IPS-11a (cell line): ENCODE data around the gene FBN3.

Experiments used
- H3K4me3 ChIP-seq: one replicate; pipeline ENCODE4 v1.5.1; 2013; ENCODE audit warnings: low read depth, low read length, control low read depth

The FBN3 gene

DNA sequence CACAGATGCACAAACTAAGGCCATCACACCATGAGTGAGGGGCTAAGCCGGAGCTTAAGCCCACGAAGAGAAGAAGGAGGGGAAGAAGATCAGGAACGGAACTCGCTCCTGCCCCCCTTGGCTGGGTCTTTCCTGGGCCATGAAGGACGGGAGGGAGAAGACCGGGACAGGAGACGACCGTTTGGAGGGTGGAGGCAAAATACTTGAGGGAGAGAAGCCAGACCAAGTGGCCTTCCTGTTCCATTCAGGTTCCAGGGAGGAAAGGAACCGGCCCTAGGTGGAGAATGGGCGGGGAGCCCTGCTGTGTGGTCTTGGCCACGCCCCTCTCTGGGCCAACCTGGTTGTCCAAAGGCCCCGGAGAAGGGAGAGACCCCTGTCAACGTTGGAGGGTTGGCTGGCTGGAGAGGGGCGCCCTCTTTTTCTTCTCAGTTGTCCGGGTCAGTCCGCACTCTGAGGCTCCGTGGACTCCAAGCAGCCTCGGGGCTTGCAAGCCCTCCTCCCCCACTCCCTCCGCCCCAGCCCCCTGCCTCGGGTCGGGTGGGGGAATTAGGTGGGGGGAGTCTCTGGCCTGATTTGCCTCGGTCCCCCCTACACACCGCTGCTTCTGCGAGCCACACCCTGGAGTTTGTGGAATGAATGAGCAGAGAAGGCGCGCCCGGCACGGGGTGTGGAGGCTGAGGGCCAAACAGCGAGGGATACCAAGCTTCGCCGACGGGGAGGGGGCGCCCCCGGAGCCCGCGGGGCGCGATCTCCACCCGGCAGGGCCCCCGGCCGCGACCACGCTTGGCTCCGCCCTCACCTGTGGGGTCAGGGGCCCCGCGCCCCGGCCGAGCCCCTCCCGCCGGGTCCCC, 757 bp downstream of the FBN3 start:
- H3K4me3 ChIP-seq: peak overlapping the region; percentile 61

DNA sequence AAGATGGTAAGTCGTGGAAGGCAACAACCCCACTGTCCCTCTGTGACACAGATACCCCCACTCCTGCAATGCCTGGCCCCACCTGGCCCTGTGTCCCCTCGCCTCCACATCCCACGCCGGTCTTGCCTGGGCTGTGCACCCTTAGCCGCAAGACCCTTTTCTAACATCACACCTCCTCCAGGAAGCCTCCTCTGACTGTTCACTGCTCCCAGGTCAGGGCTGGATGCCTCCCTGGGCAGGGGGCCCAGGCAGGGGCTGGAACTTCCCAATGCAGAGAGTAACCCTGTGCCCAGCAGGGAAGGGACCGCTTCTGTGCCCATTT, 1.3 kb downstream of the FBN3 start:
- H3K4me3 ChIP-seq: peak overlapping the region; percentile 61

DNA sequence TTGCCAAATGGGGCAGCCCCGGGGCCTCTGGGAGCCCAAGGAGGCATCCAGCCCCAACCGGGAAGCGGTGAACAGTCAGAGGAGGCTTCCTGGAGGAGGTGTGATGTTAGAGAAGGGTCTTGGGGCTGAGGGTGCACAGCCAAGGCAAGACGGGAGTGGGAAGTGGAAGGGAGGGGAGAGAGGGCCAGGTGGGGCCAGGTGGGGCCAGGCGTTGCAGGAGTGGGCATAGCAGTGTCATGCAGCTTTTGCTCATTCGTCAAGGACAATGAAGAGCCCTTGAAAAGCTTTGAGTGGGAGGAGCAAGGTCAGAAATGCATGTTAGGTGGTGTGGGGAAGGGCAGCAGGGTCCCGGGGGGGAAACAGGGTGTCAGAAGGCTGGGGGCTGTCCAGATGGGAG, 1.8 kb downstream of the FBN3 start:
- H3K4me3 ChIP-seq: no peak overlapping the region

DNA sequence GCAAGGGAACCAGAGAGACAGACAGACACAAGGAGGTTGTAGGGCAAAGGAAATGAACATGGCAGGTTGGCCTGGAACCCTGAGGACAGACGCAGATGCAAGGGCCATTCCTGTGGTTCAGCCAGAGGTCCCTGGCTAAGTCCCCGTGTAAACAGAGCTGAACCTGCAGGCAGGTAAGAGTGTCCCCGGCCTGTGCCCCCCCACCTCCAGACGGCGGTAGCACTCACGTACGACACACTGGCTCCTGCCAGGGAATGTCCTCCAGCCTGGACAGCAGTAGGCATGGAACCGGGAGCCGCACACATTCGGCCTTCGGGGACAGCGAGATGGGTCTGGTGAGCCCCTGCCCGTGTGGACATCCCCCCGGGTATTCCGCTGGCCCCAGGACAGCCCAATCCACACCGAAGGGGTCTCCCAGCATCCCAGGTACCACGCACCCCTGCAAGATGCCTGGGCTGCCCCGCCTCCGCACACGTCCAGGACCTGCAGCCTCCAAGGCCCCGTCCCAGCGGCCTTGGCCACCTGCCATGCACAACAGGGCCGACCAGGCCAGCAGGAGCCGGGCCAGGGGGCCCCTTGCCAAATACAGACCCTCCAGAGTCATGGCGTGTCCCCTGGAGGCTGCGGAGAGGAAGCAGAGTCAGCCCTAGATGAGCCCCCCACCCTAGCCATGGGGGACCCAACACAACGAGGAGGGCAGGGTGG, 2.4 kb downstream of the FBN3 start:
- H3K4me3 ChIP-seq: no peak overlapping the region

DNA sequence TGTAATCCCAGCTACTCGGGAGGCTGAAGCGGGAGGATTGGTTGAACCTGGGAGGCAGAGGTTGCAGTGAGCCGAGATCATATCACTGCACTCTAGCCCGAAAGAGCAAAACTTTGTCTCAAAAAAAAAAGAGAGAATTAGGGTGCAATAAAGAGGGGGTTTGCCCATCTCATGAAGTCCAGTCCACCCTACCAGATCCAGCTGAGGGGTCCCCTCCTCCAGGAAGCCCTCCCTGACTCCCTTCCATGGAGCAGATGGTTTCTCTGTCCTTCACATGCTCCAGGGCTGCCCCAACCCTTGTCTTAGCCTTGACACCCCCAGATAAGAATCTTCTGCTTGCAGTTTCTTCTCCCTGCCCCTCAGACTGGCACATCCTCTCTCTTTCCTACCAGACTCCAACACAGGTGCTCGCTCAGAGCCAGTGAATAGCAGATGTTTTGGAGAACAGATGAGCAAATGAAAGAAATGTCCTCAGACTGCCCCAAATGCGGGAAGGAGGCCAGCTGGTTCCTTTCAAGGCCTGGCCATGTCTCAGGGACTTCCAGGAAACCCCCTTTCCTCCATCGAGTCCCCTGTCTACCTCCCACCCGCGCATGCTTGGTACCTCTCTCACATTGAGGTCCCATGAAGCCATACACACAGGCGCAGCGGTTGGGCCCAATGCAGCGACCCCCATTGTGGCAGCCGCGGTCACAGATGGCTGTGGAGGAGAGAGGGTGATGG, 5.0 kb downstream of the FBN3 start:
- no peak overlapping the region for H3K4me3 ChIP-seq

DNA sequence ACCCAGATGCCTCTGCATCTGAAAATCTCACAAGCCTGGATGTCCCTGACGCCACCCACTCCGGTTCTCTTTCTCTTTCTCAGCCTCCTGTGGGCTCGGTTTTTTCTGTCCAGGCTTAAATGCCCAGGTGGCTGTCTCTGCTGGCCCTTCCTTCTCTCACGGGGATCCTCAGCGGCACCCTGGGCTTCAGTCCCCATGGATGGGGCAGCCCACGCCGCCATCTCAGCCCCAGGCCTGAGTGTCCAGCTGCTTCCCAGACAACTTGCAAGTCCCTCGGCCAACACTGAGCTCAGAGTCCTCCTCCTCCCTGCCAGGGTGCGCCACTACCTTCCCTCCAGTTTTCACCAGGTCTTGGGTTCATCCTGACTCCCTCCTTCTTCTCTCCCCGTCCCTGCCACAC, 6.4 kb downstream of the FBN3 start:
- H3K4me3 ChIP-seq: no peak overlapping the region

DNA sequence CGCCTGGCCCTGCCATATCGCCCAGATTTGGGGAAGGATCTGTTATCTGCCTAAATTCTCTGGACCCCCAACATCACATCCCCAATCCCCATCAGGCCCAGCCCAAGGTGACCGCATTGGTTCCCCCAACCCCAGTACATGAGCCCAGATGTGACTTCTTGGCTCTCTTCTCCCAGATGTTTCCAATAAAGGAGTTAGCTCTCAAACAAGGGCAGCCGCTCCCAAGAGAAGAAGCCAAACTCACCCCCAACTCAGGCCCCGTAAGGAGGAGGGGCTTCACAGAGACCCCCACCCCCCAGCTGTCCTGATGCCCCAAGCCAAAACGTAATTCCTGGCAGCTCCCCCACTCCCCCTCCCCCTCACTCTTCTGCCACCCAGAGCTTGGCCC, 6.9 kb downstream of the FBN3 start:
- no peak overlapping the region for H3K4me3 ChIP-seq

DNA sequence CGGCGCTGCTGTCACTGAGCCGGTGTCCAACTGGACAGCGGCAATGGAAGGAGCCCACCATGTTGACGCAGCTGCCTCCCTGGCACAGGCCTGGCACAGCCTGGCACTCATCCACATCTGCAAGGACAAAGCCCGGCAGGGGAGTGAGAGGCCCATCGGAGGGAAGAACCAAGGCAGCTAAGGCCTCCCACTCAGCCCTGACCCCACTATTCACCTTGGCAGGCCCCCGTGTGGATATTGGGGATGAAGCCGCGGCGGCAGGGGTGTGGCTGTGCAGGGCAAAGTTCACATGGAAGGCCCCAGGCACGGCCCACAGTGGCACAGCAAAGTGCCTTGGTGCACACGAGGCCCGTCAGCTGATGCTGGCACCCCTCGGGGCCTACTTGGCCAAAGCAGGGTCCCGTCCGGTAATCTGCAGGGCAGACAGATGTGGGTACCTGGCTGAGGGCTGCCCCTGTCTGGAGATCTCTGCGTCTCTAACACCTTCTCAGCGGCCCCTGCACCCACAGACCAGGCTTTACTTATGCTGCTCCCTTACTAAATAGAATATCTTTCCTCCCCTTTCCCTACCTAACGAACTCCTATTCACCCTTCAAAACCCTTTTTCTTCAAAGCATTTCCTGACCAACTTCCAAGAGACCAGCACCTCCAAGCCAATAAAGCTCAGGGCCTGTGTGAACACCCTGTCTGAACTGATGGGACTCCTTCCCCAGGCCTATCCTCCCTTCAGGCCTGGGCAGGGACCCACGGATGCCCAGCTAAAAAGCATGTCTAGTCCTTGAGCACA, 7.5 kb downstream of the FBN3 start:
- H3K4me3 ChIP-seq: no peak overlapping the region

DNA sequence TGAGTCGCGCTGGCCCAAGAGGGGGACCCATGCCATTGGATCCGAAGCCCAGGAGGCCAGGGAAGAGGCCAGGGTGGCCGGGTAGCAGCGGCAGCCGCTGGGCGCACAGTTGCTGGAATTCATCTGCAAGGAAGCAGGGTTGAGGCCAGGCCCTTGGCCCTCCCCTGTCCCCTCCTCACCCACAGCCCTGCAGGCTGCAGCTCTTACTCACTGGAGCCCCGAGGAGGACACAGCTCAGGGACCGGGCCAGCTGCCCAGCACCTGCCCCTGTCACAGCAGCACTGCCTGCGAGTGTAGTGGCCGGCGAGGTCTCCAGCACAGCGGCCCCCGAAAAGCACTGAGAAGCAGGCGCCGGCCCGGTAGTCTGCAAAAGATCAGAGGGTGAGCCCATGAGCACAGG, 11.2 kb downstream of the FBN3 start:
- H3K4me3 ChIP-seq: no peak overlapping the region

DNA sequence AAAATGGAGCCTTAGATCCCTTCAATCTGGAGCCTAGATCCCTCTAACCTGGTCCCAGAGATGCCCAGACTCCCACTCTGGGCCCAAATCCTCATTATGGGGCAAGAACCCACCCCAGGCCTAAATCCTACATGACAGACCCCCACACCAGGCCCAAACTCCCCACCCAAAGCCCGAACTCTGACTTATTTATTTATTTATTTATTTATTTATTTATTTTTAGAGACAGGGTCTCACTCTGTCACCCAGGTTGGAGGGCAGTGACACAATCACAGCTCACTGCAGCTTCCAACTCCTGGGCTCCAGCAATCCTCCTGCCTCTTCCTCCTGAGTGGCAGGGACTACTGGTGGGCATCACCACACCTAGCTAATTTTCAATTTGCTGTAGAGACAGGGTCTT, 12.0 kb downstream of the FBN3 start:
- H3K4me3 ChIP-seq: no peak overlapping the region

DNA sequence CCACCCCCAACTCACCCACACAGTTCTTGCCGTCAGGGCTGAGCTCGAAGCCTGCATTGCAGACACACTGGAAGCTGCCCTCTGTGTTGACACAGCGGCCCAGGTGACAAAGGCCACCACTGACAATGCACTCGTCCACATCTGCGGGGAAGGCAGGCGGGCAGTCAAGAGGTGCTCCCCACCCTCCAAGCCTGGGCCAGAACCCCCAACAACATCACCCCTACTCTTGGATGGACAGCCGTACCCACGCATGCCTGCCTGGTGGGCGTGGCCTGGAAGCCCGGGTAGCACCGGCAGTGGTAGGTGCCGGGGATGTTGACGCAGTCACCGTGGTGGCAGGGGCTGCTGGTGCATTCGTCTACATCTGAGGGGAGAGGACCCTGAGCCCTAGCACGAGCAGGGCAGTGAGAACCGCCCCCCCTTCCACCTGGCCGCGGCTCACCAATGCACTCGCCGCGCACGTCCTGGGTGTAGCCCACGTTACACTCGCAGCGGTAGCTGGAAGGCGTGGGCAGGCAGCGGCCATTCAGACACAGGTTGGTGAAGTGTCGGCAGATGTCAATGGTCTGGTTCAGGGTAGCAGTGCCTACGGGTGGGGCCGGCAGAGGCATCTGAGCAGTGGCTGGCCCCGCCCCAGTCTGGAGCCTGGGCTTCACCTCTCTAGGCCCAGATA, 13.3 kb downstream of the FBN3 start:
- H3K4me3 ChIP-seq: no peak overlapping the region

DNA sequence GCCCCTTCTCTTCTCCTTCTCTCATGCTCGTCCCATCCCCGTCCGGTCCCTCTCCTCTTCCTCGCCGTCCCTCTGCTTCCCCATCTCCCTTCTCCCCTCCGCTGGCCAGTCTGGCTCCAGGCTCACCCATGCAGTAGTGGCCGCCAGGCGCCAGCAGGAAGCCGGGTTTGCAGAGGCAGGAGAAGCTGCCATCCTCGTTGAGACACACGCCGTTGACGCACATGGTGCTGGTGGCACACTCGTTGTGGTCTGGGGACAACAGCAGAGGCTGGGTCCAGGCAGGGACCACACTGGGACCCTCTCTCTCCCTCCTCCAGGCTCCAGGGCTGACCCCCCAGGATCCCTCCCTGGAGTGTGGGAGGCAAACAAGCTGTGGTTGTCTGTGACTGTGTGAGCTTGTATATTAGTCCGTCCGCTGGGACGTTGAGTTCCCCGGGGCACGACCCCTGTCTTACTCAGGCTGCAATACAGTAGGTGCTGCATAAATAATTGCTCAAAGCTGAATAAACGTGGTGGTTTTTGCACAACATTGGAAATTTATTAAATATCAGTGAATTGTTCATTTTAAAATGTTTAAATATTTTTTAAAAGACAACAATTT, 16.4 kb downstream of the FBN3 start:
- H3K4me3 ChIP-seq: no peak overlapping the region

DNA sequence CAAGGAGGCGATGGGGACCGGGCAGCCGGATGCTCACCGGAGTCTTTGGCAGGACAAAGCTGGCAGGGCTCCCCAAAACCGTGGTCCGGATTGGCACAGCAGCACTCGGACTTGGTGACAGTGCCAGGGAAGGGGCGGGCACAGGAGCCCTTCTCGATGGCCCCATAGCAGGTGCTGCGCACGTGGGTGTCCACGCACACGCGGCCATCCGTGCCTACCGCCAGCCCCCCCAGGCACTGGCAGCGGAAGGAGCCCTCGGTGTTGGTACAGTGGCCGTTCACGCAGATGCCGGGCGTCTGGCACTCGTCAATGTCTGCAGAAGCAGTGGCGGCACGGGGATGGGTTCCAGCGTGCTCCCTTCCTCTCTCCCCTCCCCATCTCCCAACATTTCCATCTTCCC, 17.9 kb downstream of the FBN3 start:
- H3K4me3 ChIP-seq: no peak overlapping the region

DNA sequence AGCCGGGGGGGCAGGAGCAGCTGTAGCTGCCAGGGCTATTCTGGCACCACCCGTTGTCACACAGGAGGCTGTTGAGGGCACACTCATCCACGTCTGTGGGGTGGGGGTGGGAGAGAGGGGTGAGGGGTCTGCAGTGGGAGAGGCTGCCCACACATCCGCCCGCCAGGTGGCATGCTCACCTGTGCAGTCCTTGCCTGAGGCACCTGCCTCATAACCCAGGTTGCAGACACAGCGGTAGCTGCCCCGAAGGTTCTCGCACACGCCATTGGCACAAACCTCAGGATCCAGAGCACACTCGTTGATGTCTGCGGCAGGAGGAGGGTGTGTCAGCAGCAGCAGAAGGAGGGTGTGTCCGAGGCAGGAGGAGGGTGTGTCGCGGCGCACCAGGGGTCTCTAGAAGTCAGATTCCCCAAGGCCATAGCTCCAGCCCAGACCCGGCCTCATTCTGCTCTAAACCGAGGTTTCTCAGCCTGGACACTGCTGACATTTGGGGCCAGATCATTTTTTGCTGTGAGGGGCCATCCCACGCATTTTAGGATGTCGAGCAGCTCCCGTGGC, 20.3 kb downstream of the FBN3 start:
- H3K4me3 ChIP-seq: no peak overlapping the region

DNA sequence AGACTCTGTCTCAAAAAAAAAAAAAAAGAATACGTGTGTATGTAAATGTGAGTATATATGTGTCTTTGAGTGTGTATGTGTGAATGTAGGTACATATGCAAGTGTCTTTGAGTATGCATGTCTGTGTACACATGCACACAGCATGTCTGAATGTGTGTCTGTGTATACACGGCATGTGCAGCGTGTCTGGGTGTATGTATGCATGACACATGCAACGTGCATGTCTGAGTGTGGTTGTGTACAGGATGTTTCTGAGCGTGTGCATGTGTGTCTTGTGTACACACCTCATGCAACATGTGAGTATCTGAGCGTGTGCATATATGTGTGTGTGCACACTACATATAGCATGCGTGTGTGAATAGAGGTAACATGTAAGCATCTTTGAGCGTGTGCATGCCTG, 20.8 kb downstream of the FBN3 start:
- H3K4me3 ChIP-seq: no peak overlapping the region

DNA sequence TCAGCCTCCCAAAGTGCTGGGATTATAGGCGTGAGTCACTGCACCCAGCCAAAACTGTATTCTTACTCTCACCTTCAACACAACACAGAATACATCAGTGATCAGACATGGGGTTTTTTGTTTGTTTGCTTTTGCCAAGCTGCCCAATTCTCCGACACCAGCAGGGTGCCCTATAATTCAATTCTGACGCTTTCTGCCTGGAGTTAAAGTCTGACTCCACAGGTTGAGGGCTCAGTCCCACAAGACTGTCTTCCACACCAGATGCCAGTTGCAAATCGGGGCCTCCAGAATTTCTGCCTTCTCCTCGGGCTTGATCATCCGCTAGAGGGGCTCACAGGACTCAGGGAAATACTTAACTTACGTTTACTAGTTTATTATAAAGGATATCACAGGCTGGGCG, 22.1 kb downstream of the FBN3 start:
- no peak overlapping the region for H3K4me3 ChIP-seq

DNA sequence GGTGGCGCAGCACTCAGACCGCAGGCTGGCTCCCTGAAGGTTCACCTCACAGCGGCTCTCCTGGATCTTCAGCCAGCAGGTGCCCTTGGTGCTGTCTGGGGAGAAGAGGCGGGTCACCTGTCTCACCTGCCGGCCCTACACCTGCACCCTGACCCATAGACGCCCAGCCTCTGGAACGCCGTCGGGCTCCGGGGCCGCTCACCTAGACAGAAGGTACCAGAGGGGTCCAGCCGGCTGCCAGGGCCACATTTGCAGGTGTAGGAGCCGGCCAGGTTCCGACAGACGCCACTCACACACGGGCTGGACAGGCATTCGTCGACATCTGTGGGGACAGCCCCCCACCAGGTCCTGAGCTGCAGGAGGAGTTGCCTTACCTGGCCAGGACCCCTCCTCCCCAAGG, 22.9 kb downstream of the FBN3 start:
- H3K4me3 ChIP-seq: no peak overlapping the region

DNA sequence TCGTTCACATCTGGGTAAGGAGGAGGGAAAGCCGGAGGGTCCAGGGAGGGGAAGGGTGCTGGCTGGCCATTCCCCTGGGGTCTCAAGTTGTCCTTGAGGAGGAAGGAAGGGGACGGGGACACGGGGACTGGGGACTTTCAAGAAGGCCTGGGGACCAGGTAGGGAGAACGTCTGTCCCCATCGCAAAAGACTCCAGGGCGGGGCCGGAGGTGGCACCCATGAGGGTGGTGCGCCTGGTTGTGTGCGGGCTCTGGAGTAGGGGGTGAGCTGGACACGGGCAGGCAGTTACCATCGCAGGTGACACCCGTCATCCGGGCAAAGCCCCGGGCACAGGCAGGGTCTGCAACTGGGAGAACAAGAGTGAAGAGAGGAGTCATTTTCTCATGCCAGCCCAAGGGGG, 23.4 kb downstream of the FBN3 start:
- no peak overlapping the region for H3K4me3 ChIP-seq

DNA sequence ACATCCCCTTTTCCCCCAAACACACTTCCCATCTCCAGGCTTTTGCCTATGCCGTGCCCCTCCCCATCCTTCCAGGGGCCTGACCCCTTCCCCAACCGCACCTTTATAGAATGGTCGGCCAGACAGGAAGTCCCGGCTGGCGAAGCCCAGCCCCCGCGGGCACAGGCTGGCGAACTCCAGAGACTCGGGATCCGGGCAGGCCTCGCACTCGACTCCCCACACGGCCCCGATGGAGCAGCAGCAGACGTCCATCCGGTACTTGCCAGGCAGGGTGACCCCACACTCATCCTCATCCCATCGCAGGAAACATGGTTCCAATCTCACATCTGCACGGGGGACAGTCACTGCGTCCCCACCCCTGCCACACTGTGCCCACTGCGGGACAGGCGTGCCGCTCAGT, 25.7 kb downstream of the FBN3 start:
- no peak overlapping the region for H3K4me3 ChIP-seq
